AG10803 (cell line): ENCODE data around the gene IARS2.
A peak's percentile ranks its signal among the peaks of the same experiment; 100 is the strongest.

Experiments used
- DNase-seq: peaks from one replicate; pipeline ENCODE4 v3.0.0; 2010; ENCODE audit warnings: low read depth
- H3K4me3 ChIP-seq: 2 replicates; pipeline ENCODE4 v1.5.1; 2011; ENCODE audit warnings: mild to moderate bottlenecking, low read length, control low read depth
- CTCF ChIP-seq: conservative IDR thresholded peaks from 2 replicates; pipeline ENCODE4 v1.5.1; 2011; ENCODE audit warnings: mild to moderate bottlenecking, low read length, control low read depth, inconsistent platforms

Gene IARS2

GRCh38 chr1:220123066-220123465 lies 29.1 kb downstream of the IARS2 start:
- no peak for DNase-seq
- no peak for TF ChIP-seq CTCF
- no peak overlapping the region for H3K4me3 ChIP-seq

GRCh38 chr1:220123889-220124288 lies 30.0 kb downstream of the IARS2 start:
- no peak overlapping the region for H3K4me3 ChIP-seq
- TF ChIP-seq CTCF: no peak
- DNase-seq: no peak

GRCh38 chr1:220124542-220124941 lies 30.6 kb downstream of the IARS2 start:
- no peak overlapping the region for H3K4me3 ChIP-seq
- no peak for TF ChIP-seq CTCF
- DNase-seq: peak; percentile 88

GRCh38 chr1:220127076-220127475 lies 33.1 kb downstream of the IARS2 start:
- DNase-seq: no peak
- no peak overlapping the region for H3K4me3 ChIP-seq
- no peak for TF ChIP-seq CTCF

- no peak for DNase-seq
- no peak for TF ChIP-seq CTCF
- no peak overlapping the region for H3K4me3 ChIP-seq
Measured at GRCh38 chr1:220129479-220130210, 35.7 kb downstream of the IARS2 start.

- no peak overlapping the region for H3K4me3 ChIP-seq
- DNase-seq: no peak
- TF ChIP-seq CTCF: no peak
Measured at GRCh38 chr1:220135755-220136154, 41.8 kb downstream of the IARS2 start.

GRCh38 chr1:220137019-220137786 lies 43.3 kb downstream of the IARS2 start:
- no peak for DNase-seq
- no peak overlapping the region for H3K4me3 ChIP-seq

More at GRCh38 chr1:220137019-220137786, 43.3 kb downstream of the IARS2 start:
- no peak for TF ChIP-seq CTCF
